ENCODE measurements around the gene TMEM169.

- TF ChIP-seq CTCF (IDR thresholded peaks at IDR 0.05; ENCODE audit: low read depth, low read length, missing input control) (no peak), NR2F2 (IDR thresholded peaks at IDR 0.05) (no peak), ATF3 (IDR thresholded peaks at IDR 0.05) (no peak), REST (IDR thresholded peaks at IDR 0.05) (no peak), EGR1 (IDR thresholded peaks at IDR 0.05; ENCODE audit: low read depth in 2 of 2) (no peak), RAD21 (IDR thresholded peaks at IDR 0.05) (no peak), TAF1 (conservative IDR thresholded peaks at IDR 0.05) (no peak), HNF4G (IDR thresholded peaks at IDR 0.05) (no peak), MAX (IDR thresholded peaks at IDR 0.05) (no peak), FOXA1 (IDR thresholded peaks at IDR 0.05) (no peak), JUND (IDR thresholded peaks at IDR 0.05) (no peak), GABPA (IDR thresholded peaks at IDR 0.05 in 1 of 2, conservative IDR thresholded peaks at IDR 0.05 in 1 of 2) (no peak), YY1 (IDR thresholded peaks at IDR 0.05) (no peak)
Measured at GRCh38 chr2:216119146-216119545, 37.4 kb downstream of the TMEM169 start.
